Measurements from ENCODE around the gene MACROD2.

DNA sequence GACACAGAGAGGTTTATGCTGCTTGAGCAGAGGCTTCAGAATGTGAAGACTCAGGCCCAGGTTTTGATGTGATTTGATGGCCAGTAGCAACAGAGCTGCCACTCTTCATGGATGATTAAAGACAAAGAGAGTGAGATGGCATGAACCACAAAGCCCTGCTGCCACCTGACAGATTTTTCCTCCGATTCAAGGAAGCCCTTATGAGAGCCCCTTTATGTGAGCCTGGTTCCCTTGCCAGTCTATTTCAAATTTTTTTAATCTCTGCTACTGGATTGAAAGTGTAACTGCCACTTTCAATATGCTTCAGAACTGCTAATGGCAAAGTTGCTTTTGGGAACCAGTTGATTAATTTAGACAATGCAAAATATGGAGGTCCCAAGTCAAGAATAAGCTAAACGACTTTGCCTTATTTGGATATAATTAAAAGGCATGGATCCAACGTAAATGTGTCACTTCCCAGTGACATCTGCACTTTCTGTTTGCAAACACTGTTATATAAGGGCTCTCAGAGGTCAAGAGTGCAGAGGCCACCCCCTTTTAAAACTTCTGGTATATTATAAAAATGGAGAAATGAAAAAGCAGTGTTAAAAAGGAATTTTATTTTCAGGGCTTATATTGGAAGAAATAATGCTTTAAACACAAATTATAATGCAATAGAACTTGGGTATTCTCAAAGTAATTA lies 581.0 kb downstream of the MACROD2 start:
- TF ChIP-seq CTCF (IDR thresholded peaks at IDR 0.05): no peak
- no peak for TF ChIP-seq POLR2AphosphoS5 (IDR thresholded peaks at IDR 0.05)
- no peak for TF ChIP-seq POLR2A (IDR thresholded peaks at IDR 0.05)
